DLD1 (cell line): Measurements from ENCODE around the gene MALRD1.

ENCODE experiments used
- in situ Hi-C: cut with HindIII; loops from 2 replicates; pipeline ENCODE4 v1.10.0; 2017; ENCODE audit warnings: low sequenced_read_pairs

The MALRD1 gene

GRCh38 chr10:19628767-19629560, 580.4 kb downstream of the MALRD1 start:
- in situ Hi-C loops, result no loop called here

GRCh38 chr10:19629567-19629966, 581.0 kb downstream of the MALRD1 start:
- in situ Hi-C loops, result no loop called here

DNA sequence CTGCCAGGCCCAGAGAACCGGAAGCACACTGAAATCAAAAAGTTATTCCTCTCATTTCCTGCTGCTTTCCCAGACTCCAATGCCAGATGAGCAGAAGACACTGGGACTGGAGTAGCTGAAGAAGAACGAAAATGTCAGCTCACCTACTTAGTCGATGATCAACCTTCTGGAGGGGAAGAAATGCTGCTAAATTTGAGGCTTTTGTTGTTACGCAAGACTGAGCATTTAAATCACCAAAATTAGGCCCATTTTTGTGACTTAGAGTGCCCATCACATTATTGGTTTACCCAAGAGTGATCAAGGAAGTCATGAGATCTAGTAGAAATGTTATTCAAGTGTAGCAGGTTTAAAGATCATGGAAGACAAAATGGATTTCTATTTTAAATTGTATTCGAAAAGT, 585.6 kb downstream of the MALRD1 start:
- in situ Hi-C loops, result no loop called here

- in situ Hi-C loops, result no loop called here
Measured at GRCh38 chr10:19638182-19638895, 589.7 kb downstream of the MALRD1 start.

GRCh38 chr10:19638896-19639233, 590.3 kb downstream of the MALRD1 start:
- in situ Hi-C loops, result no loop called here

DNA sequence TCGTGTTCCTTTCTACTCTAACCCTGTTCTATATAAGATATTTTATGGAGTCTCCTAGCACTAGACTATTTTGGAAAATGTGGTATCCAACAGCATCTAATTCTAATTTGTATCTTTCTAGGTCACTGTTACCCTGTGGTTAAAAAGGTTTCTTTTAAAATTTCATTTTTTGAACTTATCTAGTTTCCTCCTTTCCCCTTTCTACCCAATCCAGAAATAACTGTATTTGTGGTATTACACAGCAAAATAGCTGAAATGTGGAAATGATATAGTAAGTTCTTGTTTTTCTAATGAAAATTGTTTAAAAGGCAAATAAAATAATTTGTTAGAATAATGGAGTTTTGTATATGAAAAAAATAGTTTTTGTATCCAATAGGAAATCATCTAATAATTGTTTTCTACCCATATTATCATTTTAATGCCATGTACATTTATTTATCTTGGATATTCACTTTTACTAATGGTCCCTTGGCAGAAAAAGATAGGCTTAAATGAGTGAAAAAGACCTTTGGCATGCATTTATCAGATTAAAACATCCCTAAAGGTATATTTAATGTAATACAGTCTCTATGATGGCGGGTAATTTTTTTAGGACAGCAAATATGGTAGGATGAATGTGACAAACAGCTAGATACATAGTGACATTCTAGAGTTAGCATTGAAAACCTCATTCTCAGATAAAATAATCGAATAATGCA, 592.1 kb downstream of the MALRD1 start:
- in situ Hi-C loops, result no loop called here

DNA sequence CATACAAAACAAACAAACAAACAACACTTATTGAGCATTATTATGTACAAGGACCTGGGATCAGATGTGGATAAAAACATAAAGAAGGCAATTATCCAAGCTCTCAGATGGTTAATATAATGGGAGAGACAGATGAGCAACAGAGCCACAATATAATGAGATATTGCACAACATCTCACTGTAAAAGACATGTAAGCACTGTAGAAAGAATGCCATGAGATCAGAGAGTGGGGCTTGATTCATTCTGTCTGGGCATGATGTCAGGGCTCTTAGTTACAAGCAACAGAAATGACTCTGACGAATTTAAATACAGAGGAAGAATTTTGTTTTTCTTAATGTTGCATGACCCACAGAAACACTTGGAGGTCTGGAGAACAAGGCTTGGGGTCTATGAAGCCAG, 602.9 kb downstream of the MALRD1 start:
- in situ Hi-C loops, result no loop called here

DNA sequence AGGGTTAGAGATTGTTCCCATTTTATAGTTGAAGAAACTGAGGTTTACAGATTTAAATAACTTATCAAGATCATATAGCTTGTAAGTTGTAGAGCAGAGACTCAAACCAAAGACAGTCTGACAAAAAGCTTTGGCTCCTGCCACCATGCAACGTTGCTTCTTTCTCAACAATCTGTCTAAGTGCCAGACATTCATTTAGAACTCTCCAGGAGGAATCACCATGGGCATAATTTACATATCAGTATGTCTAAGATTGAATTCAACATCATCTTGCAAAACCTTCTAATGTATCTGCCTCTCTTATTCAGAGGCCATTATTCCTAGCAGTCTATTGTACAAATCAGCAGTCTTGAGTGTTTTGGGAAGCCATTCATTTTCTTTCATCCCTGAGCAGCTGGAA, 604.1 kb downstream of the MALRD1 start:
- in situ Hi-C loops, result no loop called here

DNA sequence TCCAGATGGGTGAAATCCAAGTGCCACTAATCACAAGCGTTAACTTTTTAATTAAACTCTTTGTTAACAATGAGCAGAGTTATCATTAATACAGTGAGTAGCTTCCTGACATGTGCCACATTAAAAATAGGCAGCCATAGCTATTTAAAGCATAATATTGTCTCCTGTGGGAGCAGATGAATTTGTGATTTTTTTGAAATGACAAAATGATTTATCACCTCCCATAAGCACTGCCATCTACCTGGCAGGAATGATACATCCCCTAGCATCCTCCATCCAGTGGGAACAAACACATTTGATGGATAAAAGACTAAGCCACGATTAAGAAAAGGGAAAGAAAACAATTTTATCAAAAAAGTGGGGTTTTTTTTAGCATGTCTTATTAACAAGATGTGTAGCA, 605.3 kb downstream of the MALRD1 start:
- in situ Hi-C loops, result no loop called here

- in situ Hi-C loops, result no loop called here
Measured at GRCh38 chr10:19654576-19654975, 606.0 kb downstream of the MALRD1 start.

GRCh38 chr10:19656420-19657042, 607.9 kb downstream of the MALRD1 start:
- in situ Hi-C loops, result no loop called here

DNA sequence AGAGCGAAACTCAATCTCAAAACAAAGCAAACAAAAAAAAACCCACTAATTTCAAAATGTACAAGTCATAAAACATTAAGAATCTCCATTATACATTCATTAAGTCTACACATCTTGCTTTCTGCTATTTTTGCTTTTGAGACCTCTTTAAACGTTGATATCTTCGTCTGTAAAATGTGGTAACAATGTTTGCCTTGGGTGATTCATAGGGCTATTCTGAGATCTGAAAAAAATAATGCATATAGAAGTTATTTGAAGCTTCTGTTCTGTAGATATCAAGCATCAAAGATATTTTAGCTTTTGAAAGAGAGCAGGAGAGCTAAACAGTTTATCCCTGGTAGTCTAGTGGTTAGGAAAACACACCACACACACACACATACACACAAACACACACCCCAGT, 609.5 kb downstream of the MALRD1 start:
- in situ Hi-C loops, result no loop called here

DNA sequence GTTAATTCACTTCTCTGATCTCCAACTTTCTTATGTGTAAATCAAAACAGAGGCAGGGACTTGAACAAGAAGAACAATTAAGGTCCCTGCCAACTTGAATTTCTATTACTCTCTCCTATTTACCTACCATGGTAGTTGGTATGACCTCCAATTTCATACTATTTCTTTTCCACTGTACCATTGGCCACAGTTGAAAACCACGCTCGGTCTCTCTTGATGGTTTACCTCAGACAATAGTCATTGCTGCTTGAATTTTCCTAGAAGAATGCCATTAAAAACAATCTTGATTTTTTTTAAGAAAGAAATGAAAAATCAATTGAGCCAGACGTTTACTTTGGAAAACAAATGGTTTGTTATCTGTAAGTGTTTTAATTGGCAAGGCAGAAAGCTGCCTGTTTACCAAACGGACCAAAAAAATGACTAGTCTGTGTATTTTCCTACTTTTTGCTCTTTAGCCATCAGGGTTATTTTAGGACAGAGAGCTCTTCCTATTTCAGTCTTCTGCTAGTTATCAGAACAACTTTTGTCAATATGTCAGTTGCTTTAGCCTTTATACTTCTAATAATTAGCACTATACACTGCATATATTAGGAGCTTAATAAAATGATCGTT, 610.1 kb downstream of the MALRD1 start:
- in situ Hi-C loops, result no loop called here

DNA sequence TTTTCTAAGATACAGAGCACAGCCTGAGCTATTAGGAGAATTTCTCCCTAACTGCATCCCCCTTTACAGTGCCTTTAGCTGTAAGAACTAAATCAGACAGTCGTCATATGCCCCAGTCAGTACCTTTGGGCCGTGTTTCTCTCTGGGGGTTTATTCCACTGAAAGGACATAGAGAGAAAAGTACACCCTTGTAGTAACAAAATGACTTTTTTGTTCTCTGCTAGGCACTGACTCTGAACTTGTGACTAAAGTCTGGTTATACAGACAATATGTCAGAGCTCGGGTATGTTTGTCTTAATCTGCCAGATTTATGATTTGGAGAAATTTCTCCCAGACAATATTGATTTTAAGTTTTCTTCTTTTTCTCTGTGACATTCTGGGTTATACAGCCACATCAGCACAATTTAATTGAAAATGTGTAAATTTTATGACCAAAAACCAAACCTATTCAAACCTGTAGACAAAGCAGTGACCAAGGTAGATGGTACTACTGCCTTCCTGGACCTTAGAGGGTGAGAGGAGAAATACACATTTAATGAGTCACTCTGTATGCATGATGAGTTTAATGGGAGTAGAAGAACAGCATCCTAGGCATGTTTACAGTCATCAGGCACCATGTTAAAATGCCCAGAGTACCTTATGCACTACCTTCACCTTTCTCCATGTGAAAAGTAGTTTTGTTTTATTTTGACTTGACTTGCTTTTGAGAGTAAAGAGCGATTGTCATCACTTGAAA, 611.5 kb downstream of the MALRD1 start:
- in situ Hi-C loops, result no loop called here

- in situ Hi-C loops, result no loop called here
Measured at GRCh38 chr10:19663344-19663743, 614.7 kb downstream of the MALRD1 start.

DNA sequence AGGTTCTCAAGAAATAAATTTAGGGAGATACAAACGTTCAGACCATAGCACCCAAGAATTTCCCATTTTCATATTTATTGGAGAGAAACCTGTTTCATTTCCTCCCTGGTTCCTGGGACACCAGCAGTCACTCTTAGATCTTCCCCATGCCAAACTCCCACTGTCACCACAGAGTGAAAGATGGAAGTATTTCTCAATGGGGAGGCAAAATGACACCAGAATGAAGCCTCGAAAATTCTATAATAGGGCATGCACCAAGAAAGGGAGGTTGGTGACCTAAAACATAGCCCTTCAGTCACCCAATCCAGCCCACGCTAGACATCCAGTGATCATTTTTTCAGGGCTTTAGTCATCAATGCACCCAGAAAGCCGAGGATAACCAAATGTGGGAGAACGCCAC, 619.5 kb downstream of the MALRD1 start:
- in situ Hi-C loops, result no loop called here

- in situ Hi-C loops, result no loop called here
Measured at GRCh38 chr10:19676063-19676462, 627.5 kb downstream of the MALRD1 start.

GRCh38 chr10:19683356-19683755, 634.8 kb downstream of the MALRD1 start:
- in situ Hi-C loops, result no loop called here

- in situ Hi-C loops, result no loop called here
Measured at GRCh38 chr10:19683960-19684359, 635.4 kb downstream of the MALRD1 start.

DNA sequence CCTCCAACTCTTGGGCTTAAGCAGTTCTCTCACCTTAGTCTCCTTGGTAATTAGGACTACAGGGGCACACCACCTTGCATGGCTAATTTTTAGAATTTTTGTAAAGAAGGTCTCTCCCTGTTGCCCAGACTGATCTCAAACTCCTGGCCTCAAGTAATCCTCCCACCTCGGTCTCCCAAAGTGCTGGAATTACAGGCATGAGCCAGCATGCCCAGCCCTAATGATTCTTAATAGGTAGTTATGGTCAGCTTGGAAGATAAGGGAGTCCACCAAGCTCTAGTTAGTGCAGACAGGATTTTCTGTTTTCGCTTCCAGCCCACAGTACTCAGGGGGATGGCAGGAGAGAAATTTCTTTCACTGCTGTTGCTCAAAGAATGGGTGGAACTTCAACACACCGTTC, 639.7 kb downstream of the MALRD1 start:
- in situ Hi-C loops, result no loop called here
